ENCODE data around the gene TFDP2.
"Not testable (repeated sequence)": the region's sequence is repeated elsewhere in the genome, so short reads cannot be mapped to it uniquely, and the experiment has no call there.

TFDP2 gene

DNA sequence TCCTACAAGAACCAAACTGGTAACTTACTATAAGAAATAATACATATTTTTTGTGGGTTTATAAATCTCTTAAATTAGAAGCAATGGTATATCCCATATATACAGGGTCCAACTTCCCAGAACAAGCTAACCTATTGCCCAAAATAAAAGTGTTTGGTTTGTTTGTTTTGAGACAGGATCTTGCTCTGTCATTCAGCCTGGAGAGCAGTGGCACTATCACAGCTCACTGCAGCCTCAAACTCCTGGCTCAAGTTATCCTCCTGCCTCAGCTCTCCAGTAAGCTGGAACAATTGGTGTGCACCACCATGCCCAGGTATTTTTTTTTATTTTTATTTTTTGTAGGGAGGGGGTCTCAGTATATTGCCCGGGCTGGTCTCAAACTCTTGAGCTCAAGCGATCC, 135.4 kb downstream of the TFDP2 start:
- no peak for DNase-seq

DNA sequence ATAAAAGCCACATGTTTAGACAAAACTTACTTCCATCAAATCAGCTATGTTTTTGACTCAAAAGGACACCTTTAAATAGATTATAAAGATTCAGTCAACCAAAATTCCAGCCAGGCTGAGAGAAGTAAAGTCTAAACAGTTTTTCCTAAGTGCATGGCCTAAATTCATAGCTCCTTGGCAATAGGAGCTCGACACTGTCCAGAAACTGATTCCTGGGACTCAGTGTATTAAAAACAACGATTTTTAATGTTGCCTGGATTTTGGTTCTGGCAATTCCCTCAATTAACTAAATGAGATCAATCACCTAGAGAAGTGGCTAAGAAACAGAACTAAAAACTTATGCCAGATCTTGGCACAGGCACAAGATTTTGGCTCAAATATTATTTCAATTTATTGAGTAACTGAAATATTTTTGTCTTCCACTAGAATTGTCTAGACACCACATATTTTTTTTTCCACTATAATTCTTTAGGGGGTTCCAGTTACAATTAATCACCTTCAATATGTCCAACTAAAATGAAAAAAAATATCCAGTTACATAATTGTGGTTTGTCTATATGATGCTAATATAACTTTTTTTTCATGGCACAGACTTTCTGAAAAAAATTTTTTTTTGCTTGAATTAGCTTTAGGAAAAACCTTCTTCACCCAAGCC, 135.9 kb downstream of the TFDP2 start:
- DNase-seq: no peak

DNA sequence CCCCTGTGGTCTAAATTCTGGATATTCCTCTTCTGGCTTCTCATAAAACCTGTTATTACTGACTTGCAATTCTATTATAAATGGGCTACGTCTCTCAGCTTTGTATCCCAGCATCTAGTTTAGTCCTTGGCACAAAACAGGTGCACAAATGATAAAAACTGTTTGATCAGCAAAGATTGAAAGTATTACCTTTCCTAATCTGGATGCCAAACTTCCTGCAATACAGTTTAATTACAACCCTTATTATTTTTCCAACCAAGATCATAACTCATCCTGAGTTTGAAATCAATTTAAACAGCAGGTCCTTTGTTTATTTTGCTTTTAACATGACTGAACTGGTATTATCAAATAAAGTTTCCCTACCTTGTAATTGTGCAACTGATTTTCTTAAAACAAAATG, 140.3 kb downstream of the TFDP2 start:
- no peak for DNase-seq

DNA sequence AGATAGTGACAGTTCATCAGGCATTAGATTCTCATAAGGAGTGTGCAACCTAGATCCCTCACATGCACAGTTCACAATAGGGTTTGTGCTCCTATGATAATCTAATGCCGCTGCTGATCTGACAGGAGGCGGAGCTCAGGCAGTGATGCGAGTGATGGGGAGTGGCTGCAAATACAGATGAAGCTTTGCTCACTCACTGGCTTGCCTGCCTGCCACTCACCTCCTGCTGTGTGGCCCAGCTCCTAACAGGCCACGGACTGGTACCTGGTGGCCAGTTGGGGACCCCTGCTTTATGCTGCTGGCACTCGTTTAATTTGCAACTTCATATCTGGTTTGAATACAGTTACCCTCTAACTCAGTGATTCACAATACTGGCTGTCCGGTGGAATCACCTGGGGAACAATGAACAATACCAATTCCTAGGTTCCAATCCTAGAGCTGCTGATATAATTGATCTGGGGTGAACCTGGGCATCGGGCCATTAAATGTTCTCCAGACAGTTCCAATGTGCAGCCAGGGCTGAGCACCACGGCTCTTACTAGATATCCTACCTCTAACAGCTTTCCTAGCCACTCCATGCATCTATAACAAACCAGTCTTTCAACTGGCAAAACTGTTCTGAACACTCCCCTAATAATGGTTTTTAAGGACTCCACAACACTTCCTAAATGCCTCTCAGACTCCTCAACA, 141.5 kb downstream of the TFDP2 start:
- DNase-seq: no peak

DNA sequence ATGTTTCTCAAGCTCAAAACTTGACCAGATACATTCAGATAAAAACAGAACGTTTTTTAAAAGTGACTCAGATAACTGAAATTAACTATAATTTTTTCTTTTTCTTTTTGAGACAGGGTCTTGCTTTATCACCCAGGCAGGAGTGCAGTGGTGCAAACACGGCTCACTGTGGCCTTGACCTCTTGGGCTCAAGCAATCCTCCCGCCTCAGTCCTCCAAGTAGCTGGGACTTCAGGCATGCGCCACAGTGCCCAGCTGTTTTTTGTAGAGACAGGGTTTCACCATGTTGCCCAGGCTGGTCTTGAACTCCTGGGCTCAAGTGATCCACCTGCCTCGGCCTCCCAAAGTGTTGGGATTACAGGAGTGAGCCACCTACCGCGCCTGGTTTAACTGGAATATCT, 144.4 kb downstream of the TFDP2 start:
- not testable (repeated sequence) for DNase-seq

DNA sequence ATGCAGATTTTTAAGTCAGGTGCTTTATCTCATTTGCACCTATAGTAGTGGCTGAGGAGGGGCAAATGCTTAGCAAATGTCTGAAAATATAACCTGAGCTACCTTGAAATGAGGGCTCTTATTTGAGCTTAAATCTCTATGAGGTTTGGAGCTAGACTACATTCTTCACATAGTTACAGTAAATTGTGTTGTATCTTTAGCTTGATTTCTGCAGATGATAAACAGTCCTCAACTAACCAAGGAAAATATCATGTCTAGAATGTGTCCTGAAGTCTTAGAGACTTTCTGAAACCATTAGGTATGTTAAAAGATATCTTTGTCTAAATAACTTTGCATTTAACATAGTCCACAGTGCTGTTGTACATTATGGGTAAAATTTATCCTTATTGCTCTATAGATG, 145.3 kb downstream of the TFDP2 start:
- no peak for DNase-seq

DNA sequence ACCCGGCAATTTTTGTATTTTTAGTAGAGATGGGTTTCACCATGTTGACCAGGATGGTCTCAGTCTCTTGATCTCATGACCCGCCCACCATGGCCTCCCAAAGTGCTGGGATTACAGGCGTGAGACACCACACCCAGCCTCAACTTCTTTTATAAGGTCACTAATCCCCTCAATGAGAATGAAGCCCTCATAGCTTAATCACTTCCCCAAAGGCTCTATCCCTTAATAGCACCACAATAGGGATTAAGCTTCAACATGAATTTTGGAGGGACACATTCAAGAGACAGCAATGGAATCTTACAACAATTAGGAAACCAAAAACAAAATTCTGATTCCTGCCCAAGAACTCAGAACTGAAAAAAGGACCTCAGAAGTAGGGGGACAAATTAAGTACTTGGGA, 146.1 kb downstream of the TFDP2 start:
- DNase-seq: no peak

DNA sequence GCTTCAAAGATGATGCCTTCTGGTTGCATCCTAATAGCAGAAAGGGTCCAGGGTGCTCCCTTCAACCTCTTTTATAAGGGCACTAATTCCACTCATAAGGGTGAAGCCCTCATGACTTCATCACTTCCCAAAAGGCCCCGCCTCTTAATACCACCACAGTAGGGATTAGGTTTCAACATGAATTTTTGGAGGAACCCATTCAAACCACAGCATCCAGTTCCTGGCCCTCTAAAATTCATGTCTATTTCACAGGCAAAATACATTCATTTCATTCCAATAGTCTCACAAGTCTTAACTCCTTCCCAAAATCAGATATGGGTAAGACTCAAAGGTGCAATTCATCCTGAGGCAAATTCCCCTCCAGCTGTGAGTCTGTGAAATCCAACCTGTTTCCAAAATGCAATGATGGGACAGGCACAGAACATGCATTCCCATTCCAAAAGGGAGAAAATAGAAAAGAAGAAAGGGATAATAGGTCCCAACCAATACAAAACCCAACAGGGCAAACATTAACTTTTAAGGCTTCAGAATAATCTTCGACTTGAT, 148.9 kb downstream of the TFDP2 start:
- no peak for DNase-seq

DNA sequence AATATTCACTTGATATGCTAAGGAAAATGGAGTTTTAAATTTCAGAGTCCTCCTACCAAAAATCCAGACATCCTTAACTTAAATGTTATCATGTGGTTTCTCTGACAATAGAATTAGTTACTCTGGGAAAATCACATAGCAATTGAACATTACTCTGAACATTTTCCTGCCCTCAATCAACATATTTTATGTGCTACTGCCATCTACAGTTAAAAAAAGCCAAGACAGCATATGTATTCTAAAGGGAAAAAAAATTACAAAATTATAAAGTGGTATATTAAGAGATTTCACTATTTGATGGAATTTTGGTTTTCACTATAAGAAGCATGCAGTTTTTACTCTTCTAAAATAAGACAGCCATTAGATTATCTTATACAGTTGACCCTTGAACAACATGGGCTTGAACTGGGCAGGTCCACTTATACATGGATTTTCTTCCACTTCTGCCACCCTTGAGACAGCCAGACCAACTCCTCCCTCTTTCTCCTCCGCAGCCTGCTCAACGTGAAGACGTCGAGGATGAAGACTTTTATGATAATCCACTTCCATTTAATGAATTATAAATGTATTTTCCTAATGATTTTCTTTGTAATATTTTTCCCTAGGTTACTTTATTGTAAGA, 150.6 kb downstream of the TFDP2 start:
- no peak for DNase-seq

DNA sequence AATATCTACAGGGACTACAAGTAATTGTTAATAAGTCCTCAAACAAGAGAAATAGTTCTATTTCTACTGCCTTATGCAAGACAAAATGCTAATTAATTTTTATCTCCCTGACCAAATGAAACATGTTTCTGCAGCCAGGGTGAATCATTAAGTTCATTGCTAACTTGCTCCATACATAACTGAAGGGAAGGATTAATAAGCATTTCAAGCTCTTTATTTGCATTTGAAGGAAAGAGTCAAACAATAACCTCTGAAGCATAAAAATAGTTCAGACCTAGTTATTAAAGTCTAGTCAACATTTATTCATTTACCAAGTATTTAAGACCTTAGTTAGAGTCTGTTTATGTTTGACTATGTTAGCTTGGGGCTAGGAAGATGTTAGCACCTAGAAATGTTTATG, 152.9 kb downstream of the TFDP2 start:
- no peak for DNase-seq

DNA sequence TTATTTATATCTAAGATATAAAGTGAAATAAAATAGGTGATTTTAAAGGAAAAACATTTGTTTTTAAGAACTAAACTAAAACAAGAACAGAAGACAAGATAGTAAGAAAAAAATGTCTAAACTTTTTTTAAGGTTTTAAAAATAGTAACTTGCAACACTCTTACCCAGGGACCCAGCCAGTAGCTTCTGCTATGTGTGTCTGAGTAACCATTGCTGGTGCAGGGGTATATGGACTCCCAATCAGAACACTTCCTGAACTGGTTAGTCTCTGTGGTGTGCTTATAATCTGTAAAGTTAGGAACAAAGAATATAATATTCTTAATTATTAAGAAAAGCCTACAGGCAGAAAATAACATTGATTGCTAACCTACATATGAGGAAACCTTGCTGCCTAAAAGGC, 154.5 kb downstream of the TFDP2 start:
- DNase-seq: no peak

DNA sequence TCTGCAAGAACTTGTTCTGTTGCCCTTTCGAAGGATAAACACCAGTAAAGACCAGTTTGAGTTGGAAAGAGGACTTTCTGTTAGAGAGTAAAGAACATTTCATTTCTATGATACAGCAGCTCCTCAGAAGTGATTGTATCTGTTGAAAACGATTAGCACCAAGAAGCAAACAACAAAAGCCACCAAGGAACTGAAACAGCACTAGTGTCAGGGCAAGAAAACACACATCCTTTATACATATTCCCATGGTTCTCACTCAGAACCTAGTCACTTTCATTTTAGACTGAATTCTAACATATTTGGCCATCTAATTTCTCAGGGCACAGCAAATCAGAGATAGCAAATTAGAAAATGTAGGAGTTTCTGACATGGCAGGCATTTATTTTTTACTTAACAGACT, 156.8 kb downstream of the TFDP2 start:
- no peak for DNase-seq

DNA sequence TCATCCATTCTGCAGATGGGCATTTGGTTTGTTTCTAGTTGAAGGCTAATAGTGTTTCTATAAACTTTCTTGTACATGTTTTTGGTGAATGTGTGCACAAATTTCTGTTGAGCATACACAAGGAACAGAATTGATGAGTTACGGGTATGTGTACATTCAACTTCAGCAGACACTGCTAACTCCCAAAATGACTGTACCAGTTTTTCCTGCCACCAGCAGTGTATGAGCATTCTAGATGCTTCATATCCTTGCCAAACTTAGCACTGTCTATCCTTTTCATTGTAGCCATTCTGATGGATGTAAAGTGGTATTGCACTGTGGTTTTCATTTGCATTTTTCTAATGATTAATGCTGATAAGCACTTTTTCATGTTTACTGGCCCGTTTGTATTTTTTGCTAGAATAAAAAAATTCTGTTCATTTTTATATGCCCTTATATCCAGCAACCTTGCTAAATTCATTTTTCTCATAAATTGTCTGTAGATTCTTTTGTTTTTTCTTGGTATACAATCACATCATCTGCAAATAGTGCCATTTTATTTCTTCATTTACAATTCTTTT, 162.7 kb downstream of the TFDP2 start:
- DNase-seq: no peak

DNA sequence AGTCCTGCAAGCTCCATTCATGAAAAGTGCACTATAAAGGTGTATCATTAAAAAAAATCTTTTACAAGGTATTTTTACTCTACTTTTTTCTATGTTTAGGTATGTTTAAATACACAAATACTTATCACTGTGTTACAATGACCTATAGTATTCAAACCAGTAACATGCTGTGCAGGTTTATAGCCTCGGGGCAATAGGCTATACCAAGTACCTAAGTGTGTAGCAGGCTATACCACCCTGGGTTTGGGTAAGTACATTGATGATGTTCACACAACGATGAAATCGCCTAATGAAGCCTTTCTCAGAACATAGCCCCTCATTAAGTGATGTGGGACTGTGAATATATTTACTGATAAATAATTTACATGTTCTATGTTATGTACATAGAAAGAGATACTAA, 168.3 kb downstream of the TFDP2 start:
- DNase-seq: no peak

DNA sequence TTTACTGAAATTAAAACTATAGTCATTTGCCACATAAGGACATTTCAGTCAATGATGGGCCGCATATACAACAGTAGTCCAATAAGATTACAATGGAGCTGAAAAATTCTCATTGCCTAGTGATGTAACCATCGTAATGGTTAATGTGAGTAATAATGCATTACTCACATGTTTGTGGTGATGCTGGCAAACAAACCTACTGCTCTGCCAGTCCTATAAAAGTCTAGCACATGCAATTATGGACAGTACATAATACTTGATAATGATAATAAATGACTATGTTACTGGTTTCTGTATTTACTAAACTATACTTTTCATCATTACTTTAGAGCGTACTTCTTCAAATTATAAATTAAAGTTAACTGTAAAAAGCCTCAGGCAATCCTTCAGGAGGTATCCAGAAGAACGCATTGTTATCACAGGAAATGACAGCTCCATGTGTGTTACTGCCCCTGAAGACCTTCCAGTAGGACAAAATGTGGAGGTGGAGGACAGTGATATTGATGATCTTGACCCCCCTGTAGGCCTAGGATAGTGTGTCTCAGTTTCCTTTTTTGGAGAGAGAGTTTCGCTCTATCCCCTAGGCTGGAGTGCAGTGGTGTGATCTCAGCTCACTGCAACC, 170.2 kb downstream of the TFDP2 start:
- DNase-seq: no peak

DNA sequence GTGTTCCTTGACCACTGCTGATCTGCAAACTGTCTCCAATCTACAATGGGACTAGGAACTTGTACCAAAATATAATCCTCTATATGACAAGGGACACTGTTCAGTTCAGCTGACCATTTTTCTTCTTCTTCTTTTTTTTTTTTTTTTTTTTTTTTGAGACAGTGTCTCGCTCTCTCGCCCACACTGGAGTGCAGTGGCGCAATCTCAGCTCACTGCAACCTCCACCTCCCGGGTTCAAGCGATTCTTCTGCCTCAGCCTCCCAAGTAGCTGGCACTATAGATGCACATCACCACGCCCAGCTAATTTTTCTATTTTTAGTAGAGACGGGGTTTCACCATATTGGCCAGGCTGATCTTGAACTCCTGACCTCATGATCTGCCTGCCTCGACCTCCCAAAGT, 174.6 kb downstream of the TFDP2 start:
- DNase-seq: not testable (repeated sequence)

DNA sequence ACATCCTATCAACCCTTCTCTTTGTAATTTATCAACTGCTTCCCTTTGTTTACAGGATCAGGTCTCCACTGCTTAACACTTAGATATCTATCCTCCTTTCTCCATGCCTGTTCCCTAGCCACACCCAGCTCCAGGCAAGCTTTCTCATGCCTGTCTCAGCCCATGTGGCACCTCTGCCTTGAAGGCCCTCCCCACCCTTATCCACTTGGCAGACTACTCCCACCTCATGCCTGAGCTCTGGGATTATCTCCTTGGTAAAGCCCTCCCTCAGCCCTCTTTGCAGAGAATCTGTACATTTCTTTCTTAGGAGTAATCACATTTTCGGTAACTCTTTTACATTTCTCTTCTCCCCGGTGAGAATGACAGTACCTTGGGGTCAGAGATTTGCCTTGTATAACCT, 176.9 kb downstream of the TFDP2 start:
- DNase-seq: no peak

DNA sequence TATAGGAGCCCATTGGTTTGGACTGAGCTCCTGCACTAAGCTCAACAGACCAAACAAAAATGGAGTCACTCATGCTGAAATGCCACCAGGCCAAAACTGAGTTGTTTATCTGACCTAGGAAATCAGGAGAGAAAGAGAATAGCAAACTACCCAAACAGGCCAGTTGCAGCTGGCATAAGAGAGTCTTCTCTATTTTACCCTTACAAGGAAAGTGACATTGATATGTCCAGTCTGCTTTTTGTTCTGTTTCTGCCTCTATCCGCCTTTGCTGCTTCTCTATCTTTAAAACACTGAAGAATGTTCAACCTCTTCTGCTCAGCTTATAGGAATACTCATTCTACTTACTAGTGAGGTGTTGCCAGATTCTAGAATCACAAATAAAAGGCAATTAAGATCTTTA, 177.8 kb downstream of the TFDP2 start:
- DNase-seq: no peak

DNA sequence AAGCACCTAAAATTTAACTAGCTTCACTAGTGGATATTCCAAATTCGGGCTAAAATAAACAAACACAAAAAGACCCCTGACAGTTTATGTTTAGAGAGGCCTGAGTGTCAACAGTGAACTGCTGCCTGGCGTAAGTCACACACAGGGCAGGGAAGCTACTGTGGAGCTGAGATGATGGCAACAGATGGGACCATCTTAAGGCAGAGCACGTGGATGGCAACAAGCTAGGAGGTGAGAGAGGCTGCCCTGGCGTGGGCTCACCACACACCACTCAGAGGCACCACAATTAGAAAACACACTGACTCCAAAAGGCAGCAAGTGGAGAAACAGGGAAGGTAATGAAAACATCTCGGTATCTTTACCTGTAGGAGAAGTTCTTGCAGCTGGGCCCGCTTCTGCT, 179.6 kb downstream of the TFDP2 start:
- DNase-seq: no peak

DNA sequence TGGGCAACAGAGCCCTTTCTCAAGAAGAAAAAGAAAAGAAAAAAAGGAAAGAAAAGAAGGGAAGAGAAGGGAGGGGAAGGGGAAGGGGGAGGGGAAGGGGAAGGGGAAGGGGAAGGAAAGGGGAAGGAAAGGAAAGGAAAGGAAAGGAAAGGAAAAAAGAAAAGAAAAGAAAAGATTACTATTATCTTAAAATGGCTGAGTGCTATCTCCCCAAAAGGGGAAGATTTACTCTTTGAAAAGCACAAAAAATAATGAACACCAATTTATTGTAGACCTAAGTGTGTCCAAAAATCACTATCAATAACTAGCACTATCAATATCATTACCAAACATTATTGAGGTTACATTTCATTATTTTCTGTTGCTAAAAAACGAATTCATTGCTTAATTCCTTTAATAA, 183.9 kb downstream of the TFDP2 start:
- no peak for DNase-seq

DNA sequence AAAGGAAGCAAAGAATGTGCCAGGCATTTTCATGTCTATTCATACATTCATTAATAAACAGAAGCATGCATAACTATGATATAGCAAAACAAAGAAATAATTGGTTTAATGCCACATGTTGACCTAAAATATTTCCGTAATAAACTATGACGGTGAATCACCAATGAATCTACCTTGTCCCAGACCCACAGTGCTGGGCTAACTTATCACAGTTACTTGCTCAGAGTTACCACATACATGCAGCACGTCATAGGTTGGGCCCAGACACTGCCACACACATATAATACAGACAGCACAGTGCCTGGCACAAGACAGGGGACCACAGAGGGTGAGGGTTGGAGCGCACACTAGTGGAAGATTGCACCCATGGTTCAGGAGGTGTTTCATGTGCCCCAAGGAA, 186.0 kb downstream of the TFDP2 start:
- DNase-seq: no peak

DNA sequence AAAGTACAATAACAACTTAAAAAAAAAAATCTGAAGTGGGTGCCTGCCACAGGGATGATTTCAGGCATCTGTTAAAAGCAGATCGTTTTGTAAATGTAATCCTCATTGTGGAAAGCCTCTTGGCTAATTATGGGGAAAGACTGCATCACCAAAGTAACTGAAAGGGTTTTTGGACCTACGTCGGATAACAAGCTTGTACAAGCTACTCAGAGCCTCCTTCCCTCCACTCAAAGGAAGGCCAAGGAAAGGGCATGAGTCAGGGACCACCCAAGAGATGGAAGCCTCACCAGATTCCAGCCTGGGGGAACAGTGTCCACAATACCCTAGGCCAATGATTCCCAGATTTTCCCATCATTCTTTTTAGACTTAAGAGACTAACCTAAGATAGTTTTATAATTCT, 188.6 kb downstream of the TFDP2 start:
- no peak for DNase-seq
